Suprapubic skin (tissue), 4 donors: ENCODE measurements around the gene ANKS1A.

ENCODE experiments used
- EP300 ChIP-seq: sonication (generic); formaldehyde crosslinking; IDR thresholded peaks from one replicate; pipeline ENCODE4 v1.6.1; 2017; ENCODE audit warnings: antibody characterized with exemption
- POLR2AphosphoS5 ChIP-seq, 3 donors: sonication (generic); formaldehyde crosslinking; IDR thresholded peaks; one replicate each; pipeline ENCODE4 v1.6.1; 2017; ENCODE audit warnings: antibody characterized with exemption in 3 of 3
- TF ChIP-seq, protein P1 (sequence below), 2 donors: fragments of 200-600 bp in 1 of 2; fragments of 450-650 bp in 1 of 2; sonication (generic) in 1 of 2; IDR thresholded peaks; one replicate each; pipeline ENCODE4 v1.5.1; 2016 to 2019; ENCODE audit warnings: antibody characterized with exemption in 2 of 2, mild to moderate bottlenecking in 1 of 2, moderate library complexity in 1 of 2

DNA sequence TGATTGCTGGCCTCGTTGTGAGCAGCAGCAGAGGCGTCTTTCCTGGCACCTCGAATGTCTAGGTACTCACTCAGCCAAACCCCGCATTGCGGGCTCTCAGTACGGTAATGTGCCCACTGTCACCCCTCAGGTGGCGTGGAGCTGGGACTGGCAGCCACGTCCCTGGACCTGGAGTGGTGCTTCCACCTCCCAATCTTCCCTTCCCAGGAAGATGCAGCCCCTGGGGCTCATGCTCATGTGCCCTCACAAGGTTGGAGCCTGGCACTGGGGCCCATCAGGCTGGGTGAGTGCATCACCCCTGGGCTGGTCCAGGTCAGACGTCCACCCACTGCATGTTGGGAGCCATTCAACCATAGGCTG, 176.4 kb downstream of the ANKS1A start:
- TF ChIP-seq, protein P1, sequence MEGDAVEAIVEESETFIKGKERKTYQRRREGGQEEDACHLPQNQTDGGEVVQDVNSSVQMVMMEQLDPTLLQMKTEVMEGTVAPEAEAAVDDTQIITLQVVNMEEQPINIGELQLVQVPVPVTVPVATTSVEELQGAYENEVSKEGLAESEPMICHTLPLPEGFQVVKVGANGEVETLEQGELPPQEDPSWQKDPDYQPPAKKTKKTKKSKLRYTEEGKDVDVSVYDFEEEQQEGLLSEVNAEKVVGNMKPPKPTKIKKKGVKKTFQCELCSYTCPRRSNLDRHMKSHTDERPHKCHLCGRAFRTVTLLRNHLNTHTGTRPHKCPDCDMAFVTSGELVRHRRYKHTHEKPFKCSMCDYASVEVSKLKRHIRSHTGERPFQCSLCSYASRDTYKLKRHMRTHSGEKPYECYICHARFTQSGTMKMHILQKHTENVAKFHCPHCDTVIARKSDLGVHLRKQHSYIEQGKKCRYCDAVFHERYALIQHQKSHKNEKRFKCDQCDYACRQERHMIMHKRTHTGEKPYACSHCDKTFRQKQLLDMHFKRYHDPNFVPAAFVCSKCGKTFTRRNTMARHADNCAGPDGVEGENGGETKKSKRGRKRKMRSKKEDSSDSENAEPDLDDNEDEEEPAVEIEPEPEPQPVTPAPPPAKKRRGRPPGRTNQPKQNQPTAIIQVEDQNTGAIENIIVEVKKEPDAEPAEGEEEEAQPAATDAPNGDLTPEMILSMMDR (IDR thresholded peaks at IDR 0.05): no peak
- no peak for TF ChIP-seq EP300
- no peak for TF ChIP-seq POLR2AphosphoS5 (IDR thresholded peaks at IDR 0.05)
